ENCODE data around the gene PCCA.
A peak's percentile ranks its signal among the peaks of the same experiment; 100 is the strongest.

The PCCA gene

DNA sequence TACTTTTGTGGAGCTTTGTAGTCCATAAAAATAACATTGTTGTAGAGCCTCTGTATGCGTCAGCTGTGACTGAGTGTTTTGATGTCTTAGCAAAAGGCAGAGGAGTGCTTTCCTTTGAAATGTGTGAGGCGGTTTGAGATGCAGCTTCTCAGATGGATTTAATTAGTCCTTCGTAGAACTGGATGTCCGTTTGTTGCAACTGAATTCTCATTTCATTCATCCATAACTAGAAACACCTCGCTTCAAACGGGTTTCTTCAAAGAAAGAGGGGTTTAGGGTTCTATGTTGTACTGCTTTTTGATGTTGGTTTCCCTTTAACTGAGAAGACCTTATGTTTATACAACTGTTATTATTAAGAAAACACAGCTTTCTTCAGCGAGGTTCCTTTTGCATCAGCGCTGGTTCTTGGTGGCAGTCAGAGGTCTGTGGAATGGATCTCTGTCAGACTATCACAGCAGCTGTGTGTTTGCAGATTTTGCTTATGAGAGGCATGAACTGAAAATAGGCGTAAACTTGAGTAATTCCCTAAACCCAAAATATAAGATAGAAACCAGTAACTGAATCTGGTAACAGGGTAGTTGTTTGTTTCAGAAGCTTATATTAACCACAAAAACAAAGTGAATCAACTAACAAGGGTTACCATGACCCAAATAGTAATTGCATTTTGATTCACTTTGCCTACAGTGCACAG is 305.3 kb downstream of the PCCA start:
- Histone ChIP-seq H3K27me3 (replicated peaks; ENCODE audit: control insufficient read depth, insufficient read depth, low read length) (no peaks in the 10 kb centered on the region), H3K4me1 (ENCODE audit: control insufficient read depth, insufficient read depth, low read length) (peaks cover 31% of the 10 kb centered on the region), H3K4me3 (ENCODE audit: low read length) (peak overlapping the region; percentile 71), H3K36me3 (ENCODE audit: control insufficient read depth, insufficient read depth, low read length, severe bottlenecking) (no peaks in the 10 kb centered on the region), H3K9me3 (ENCODE audit: control insufficient read depth, low read length) (no peaks in the 10 kb centered on the region), H3K9ac (ENCODE audit: low read length) (peak overlapping the region; percentile 28)
- DNase-seq (ENCODE audit: low read depth) = peak; percentile 86

GRCh38 chr13:100395698-100396373 is 306.9 kb downstream of the PCCA start:
- peaks cover 31% of the 10 kb centered on the region for H3K4me1 ChIP-seq (ENCODE audit: control insufficient read depth, insufficient read depth, low read length)

DNA sequence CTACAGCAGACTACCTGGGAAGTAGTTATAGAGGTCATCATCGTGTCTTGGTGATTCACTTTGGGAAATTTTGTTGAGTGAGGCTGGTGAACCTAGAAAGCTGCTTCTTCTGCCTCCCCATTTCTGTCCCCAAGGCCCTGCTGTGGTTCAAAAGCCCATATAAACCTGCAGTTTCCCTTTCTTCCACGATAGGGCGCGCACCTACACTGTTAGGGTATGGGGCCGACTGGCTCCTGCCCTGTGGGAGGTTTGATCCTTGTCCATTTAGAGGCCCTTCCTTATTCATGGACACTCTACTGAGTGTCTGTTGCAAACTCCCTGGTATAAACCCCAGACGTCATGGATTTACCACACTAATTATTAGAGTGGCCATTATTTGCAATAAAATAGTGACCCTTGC is 307.9 kb downstream of the PCCA start:
- H3K9ac ChIP-seq (ENCODE audit: low read length) = no peak overlapping the region
- DNase-seq (ENCODE audit: low read depth) = no peak
- H3K36me3 ChIP-seq (ENCODE audit: control insufficient read depth, insufficient read depth, low read length, severe bottlenecking) = no peaks in the 10 kb centered on the region
- no peaks in the 10 kb centered on the region for H3K9me3 ChIP-seq (ENCODE audit: control insufficient read depth, low read length)
- H3K27me3 ChIP-seq (replicated peaks; ENCODE audit: control insufficient read depth, insufficient read depth, low read length) = no peaks in the 10 kb centered on the region
- peaks cover 30% of the 10 kb centered on the region for H3K4me1 ChIP-seq (ENCODE audit: control insufficient read depth, insufficient read depth, low read length)
- no peak overlapping the region for H3K4me3 ChIP-seq (ENCODE audit: low read length)

More at GRCh38 chr13:100395698-100396373, 306.9 kb downstream of the PCCA start:
- Histone ChIP-seq H3K9me3 (ENCODE audit: control insufficient read depth, low read length) (no peaks in the 10 kb centered on the region), H3K4me3 (ENCODE audit: low read length) (no peak overlapping the region), H3K9ac (ENCODE audit: low read length) (no peak overlapping the region), H3K36me3 (ENCODE audit: control insufficient read depth, insufficient read depth, low read length, severe bottlenecking) (no peaks in the 10 kb centered on the region), H3K27me3 (replicated peaks; ENCODE audit: control insufficient read depth, insufficient read depth, low read length) (no peaks in the 10 kb centered on the region)
- no peak for DNase-seq (ENCODE audit: low read depth)

- DNase-seq (ENCODE audit: low read depth) = no peak
- Histone ChIP-seq H3K4me3 (ENCODE audit: low read length) (no peak overlapping the region), H3K36me3 (ENCODE audit: control insufficient read depth, insufficient read depth, low read length, severe bottlenecking) (no peaks in the 10 kb centered on the region), H3K27me3 (replicated peaks; ENCODE audit: control insufficient read depth, insufficient read depth, low read length) (no peaks in the 10 kb centered on the region), H3K9ac (ENCODE audit: low read length) (no peak overlapping the region), H3K4me1 (ENCODE audit: control insufficient read depth, insufficient read depth, low read length) (peaks cover 22% of the 10 kb centered on the region), H3K9me3 (ENCODE audit: control insufficient read depth, low read length) (no peaks in the 10 kb centered on the region)
Measured at GRCh38 chr13:100397627-100398026, 308.7 kb downstream of the PCCA start.

GRCh38 chr13:100398360-100398759 is 309.5 kb downstream of the PCCA start:
- Histone ChIP-seq H3K4me3 (ENCODE audit: low read length) (no peak overlapping the region), H3K9ac (ENCODE audit: low read length) (no peak overlapping the region), H3K4me1 (ENCODE audit: control insufficient read depth, insufficient read depth, low read length) (peaks cover 18% of the 10 kb centered on the region), H3K27me3 (replicated peaks; ENCODE audit: control insufficient read depth, insufficient read depth, low read length) (no peaks in the 10 kb centered on the region), H3K9me3 (ENCODE audit: control insufficient read depth, low read length) (no peaks in the 10 kb centered on the region), H3K36me3 (ENCODE audit: control insufficient read depth, insufficient read depth, low read length, severe bottlenecking) (no peaks in the 10 kb centered on the region)
- DNase-seq (ENCODE audit: low read depth) = no peak

DNA sequence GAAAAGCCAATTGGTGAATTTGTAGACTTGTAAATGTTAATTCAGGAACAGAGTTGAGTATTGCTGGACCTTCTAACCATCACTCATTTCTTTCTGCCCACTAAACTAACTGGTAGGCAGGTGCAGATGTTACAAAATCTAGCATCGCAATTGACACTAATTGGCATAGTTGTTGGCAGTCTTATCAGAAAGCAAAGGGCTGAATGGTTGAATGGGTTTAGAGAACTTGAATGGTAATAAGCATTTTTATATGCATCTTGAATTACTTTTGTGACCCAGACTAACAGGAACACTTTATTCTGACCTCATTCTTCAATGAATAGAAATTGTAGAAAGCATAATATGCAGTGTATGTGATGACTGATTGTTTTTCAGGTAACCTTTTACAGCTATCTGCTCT is 310.6 kb downstream of the PCCA start:
- Histone ChIP-seq H3K9me3 (ENCODE audit: control insufficient read depth, low read length) (no peaks in the 10 kb centered on the region), H3K4me3 (ENCODE audit: low read length) (no peak overlapping the region), H3K36me3 (ENCODE audit: control insufficient read depth, insufficient read depth, low read length, severe bottlenecking) (no peaks in the 10 kb centered on the region), H3K4me1 (ENCODE audit: control insufficient read depth, insufficient read depth, low read length) (peaks cover 7% of the 10 kb centered on the region), H3K9ac (ENCODE audit: low read length) (no peak overlapping the region), H3K27me3 (replicated peaks; ENCODE audit: control insufficient read depth, insufficient read depth, low read length) (no peaks in the 10 kb centered on the region)
- DNase-seq (ENCODE audit: low read depth) = no peak

GRCh38 chr13:100403675-100404074 is 314.8 kb downstream of the PCCA start:
- Histone ChIP-seq H3K9me3 (ENCODE audit: control insufficient read depth, low read length) (peaks cover 21% of the 10 kb centered on the region), H3K4me1 (ENCODE audit: control insufficient read depth, insufficient read depth, low read length) (no peaks in the 10 kb centered on the region), H3K4me3 (ENCODE audit: low read length) (no peak overlapping the region), H3K27me3 (replicated peaks; ENCODE audit: control insufficient read depth, insufficient read depth, low read length) (no peaks in the 10 kb centered on the region), H3K9ac (ENCODE audit: low read length) (no peak overlapping the region), H3K36me3 (ENCODE audit: control insufficient read depth, insufficient read depth, low read length, severe bottlenecking) (peaks cover 8% of the 10 kb centered on the region)
- no peak for DNase-seq (ENCODE audit: low read depth)

DNA sequence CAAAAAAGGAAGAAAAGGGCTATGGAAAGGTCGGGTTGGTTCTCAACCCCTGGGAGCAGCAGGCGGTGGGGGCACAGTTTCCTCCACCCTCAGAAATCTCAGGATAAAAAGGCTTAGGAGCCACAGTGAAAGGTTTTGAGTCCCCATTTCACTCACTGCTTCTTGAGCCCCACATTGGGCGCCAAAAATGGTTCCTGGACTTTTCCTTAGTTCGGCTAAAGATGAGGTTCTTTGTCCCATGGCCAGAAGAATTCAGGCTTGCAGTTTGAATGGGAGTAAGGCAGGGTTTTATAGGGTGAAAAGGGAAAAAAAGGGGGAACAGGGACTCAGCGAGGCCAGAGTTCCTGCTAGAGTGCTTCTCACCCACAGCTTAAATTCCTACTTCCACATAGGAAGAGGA is 320.2 kb downstream of the PCCA start:
- Histone ChIP-seq H3K4me1 (ENCODE audit: control insufficient read depth, insufficient read depth, low read length) (no peaks in the 10 kb centered on the region), H3K9ac (ENCODE audit: low read length) (no peak overlapping the region), H3K4me3 (ENCODE audit: low read length) (peak overlapping the region; percentile 48), H3K36me3 (ENCODE audit: control insufficient read depth, insufficient read depth, low read length, severe bottlenecking) (peaks cover 16% of the 10 kb centered on the region), H3K9me3 (ENCODE audit: control insufficient read depth, low read length) (peaks cover 47% of the 10 kb centered on the region), H3K27me3 (replicated peaks; ENCODE audit: control insufficient read depth, insufficient read depth, low read length) (no peaks in the 10 kb centered on the region)
- no peak for DNase-seq (ENCODE audit: low read depth)

GRCh38 chr13:100423375-100423774 is 334.5 kb downstream of the PCCA start:
- peak; percentile 11 for DNase-seq (ENCODE audit: low read depth)
- H3K36me3 ChIP-seq (ENCODE audit: control insufficient read depth, insufficient read depth, low read length, severe bottlenecking) = no peaks in the 10 kb centered on the region

DNA sequence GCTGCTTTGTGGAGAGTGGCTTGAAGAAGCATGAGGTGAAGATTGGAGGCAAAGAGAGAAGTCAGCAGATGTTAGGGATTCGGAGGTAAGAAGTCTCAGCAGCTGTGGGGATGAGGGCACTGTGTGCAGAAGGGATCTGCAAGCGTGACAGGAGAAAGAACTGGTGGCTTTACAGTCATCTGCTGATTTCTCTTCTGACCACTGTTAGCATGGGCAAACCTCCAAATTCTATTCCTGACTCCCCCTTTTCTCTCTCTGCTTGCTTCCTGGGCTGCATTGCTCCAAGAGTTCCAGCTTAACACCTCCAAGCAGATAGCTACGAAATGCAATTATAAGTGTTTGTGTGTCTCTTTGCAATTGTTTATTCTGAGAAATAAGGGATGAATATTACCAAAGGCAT is 340.1 kb downstream of the PCCA start:
- Histone ChIP-seq H3K27me3 (replicated peaks; ENCODE audit: control insufficient read depth, insufficient read depth, low read length) (no peaks in the 10 kb centered on the region), H3K9ac (ENCODE audit: low read length) (no peak overlapping the region), H3K9me3 (ENCODE audit: control insufficient read depth, low read length) (no peaks in the 10 kb centered on the region), H3K36me3 (ENCODE audit: control insufficient read depth, insufficient read depth, low read length, severe bottlenecking) (peaks cover 8% of the 10 kb centered on the region), H3K4me1 (ENCODE audit: control insufficient read depth, insufficient read depth, low read length) (peaks cover 2% of the 10 kb centered on the region), H3K4me3 (ENCODE audit: low read length) (no peak overlapping the region)
- DNase-seq (ENCODE audit: low read depth) = no peak

More at GRCh38 chr13:100423375-100423774, 334.5 kb downstream of the PCCA start:
- H3K4me3 ChIP-seq (ENCODE audit: low read length) = no peak overlapping the region
- H3K27me3 ChIP-seq (replicated peaks; ENCODE audit: control insufficient read depth, insufficient read depth, low read length) = no peaks in the 10 kb centered on the region
- H3K9ac ChIP-seq (ENCODE audit: low read length) = no peak overlapping the region
- no peaks in the 10 kb centered on the region for H3K9me3 ChIP-seq (ENCODE audit: control insufficient read depth, low read length)
- H3K4me1 ChIP-seq (ENCODE audit: control insufficient read depth, insufficient read depth, low read length) = no peaks in the 10 kb centered on the region

DNA sequence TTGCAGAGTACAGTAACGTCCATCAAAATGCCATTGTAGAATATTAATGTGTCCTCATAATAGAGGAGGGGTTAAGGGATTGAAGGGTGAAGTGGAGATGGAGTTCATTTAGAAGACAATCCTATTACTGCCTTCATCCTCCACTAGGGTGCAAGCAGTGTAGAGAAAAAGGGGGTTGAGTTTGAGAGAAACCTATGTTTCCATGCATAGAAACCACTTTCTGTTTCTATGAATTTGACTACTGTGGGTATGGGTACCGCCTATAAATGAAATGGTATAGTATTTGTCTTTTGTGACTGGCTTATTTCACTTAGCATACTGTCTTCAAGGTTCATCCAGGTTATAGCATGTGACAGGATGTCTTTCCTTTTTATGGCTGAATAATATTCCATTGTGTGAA is 343.7 kb downstream of the PCCA start:
- Histone ChIP-seq H3K9ac (ENCODE audit: low read length) (no peak overlapping the region), H3K4me3 (ENCODE audit: low read length) (no peak overlapping the region), H3K9me3 (ENCODE audit: control insufficient read depth, low read length) (no peaks in the 10 kb centered on the region), H3K27me3 (replicated peaks; ENCODE audit: control insufficient read depth, insufficient read depth, low read length) (no peaks in the 10 kb centered on the region), H3K4me1 (ENCODE audit: control insufficient read depth, insufficient read depth, low read length) (peaks cover 6% of the 10 kb centered on the region), H3K36me3 (ENCODE audit: control insufficient read depth, insufficient read depth, low read length, severe bottlenecking) (peaks cover 8% of the 10 kb centered on the region)
- no peak for DNase-seq (ENCODE audit: low read depth)
